Prostate gland (tissue), 2 donors: ENCODE results near the gene JMJD1C.

Experiments used
- POLR2A ChIP-seq: fragments of 450-650 bp; IDR thresholded peaks from one replicate; pipeline ENCODE4 v1.6.1; 2016; ENCODE audit warnings: antibody characterized with exemption, mild to moderate bottlenecking
- POLR2AphosphoS5 ChIP-seq: sonication (generic); formaldehyde crosslinking; IDR thresholded peaks from one replicate; pipeline ENCODE4 v1.6.1; 2017; ENCODE audit warnings: antibody characterized with exemption
- TF ChIP-seq, protein P1 (sequence below), 4 experiments: fragments of 200-600 bp in 2 of 4; fragments of 450-650 bp in 2 of 4; sonication (generic) in 2 of 4; IDR thresholded peaks; 1 replicate in 3 of 4; 2 replicates in 1 of 4; pipeline ENCODE4 v1.5.1; 2016 to 2019; ENCODE audit warnings: antibody characterized with exemption in 4 of 4, mild to moderate bottlenecking in 2 of 4, moderate library complexity in 2 of 4

GRCh38 chr10:63438506-63439498, 27.0 kb downstream of the JMJD1C start:
- TF ChIP-seq, protein P1, sequence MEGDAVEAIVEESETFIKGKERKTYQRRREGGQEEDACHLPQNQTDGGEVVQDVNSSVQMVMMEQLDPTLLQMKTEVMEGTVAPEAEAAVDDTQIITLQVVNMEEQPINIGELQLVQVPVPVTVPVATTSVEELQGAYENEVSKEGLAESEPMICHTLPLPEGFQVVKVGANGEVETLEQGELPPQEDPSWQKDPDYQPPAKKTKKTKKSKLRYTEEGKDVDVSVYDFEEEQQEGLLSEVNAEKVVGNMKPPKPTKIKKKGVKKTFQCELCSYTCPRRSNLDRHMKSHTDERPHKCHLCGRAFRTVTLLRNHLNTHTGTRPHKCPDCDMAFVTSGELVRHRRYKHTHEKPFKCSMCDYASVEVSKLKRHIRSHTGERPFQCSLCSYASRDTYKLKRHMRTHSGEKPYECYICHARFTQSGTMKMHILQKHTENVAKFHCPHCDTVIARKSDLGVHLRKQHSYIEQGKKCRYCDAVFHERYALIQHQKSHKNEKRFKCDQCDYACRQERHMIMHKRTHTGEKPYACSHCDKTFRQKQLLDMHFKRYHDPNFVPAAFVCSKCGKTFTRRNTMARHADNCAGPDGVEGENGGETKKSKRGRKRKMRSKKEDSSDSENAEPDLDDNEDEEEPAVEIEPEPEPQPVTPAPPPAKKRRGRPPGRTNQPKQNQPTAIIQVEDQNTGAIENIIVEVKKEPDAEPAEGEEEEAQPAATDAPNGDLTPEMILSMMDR (IDR thresholded peaks at IDR 0.05), result no peak
- TF ChIP-seq POLR2A (no peak), POLR2AphosphoS5 (no peak)
